HG02642 (cell line): Measurements from ENCODE around the gene BOC.
A peak's percentile ranks its signal among the peaks of the same experiment; 100 is the strongest.

Source experiments
- ATAC-seq: cut with Tn5 transposase; IDR thresholded peaks from one replicate; pipeline ENCODE4 v1.9.1; 2021; ENCODE audit warnings: mild to moderate bottlenecking; ENCODE audit not compliant: unreplicated experiment, poor library complexity

Gene BOC

GRCh38 chr3:113264283-113265131, 53.1 kb downstream of the BOC start:
- no peak for ATAC-seq

DNA sequence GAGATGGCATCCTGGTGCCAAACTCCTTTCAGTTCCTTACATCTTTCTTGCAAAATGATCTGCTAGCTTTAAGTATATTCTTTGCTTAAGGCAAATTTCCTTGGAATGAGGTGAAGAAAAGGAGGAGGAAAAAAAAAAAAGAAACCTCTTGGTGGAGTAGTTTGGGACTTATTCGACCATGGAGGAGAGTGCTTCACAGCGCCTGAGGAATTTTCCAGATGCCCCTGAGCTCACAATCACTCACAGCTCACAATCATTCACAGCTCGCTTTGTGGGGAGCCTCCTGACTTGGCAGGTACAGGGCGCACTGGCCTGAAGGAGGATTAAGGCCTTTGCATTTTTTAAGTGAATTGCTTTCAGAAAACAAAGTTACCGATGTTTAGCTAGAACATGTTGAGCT, 53.9 kb downstream of the BOC start:
- no peak for ATAC-seq

DNA sequence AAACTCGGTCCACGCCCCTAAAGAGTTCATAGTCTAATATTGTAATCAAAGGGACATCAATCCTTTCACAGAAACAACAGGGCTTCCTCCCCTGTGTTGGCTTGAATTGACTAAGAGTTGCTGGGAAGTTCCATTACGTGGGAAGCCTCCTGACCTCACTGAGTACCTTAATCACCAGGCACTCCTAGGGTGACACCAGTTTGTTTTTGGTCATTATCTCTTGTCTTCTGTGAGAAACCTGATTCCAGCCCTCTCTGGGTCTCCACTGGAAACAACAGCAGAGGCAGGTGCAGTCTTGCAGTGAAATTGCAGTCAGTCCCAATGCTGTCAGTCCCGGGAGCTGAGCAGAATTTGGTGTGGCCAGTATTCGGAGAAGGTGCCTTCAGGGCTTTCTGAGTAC, 55.4 kb downstream of the BOC start:
- ATAC-seq: no peak

GRCh38 chr3:113268311-113268710, 57.0 kb downstream of the BOC start:
- ATAC-seq: no peak

DNA sequence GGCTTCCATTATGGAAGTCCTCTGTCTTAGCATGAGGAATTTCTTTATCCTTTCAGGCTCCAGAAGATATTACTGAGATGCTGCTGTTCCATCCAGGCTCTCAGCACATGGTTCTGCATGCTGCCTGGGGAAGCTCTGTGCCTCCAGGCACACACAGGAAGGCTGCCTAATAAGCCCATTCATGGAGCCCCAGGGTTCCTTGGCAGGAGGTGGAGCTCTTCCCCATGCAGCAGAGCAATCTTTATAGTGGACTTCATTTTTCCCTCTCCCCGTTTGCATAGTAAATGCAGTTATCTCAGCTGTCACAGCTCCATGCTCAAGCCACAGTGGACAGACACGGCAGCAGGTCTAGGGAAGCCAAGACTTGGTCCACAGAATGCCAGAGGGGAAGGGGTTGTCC, 57.6 kb downstream of the BOC start:
- ATAC-seq: no peak

DNA sequence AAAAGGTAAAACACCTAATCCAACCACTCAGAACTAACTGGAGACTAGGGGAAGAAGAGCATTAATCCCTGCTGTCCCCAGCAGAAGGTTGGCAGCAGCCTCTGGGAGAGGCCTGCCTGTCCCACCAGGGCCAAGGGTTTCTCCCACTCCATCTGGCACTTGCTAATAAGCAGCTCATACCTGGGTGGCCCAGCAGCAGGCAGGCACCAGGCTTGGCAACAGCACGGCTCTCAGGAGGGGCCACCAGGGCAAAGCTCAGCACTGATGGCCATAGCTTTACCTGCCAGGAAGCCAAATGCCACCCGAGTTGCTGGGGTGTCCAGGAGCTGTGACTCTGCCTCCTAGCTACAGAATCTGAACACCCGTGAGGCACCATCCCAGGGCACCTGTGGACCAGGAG, 58.3 kb downstream of the BOC start:
- no peak for ATAC-seq

DNA sequence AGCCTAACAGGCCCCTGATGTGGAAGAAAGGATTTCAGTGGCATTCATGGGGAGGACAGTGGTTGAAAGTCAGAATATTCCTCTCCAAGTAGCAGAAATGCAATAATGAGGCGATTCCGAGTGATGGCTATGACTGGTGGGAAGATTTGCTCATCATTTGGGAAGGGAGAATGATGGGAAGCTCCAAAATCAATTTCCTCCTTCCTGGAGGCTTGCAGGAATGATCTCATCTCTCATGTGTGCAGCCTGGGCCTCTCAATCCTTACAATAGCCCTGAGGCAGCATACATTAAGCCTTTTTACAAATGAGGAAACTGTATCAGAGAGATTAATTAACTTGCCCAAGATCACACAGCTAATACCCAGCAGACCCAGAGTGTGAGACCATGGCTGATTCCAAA, 58.7 kb downstream of the BOC start:
- no peak for ATAC-seq

DNA sequence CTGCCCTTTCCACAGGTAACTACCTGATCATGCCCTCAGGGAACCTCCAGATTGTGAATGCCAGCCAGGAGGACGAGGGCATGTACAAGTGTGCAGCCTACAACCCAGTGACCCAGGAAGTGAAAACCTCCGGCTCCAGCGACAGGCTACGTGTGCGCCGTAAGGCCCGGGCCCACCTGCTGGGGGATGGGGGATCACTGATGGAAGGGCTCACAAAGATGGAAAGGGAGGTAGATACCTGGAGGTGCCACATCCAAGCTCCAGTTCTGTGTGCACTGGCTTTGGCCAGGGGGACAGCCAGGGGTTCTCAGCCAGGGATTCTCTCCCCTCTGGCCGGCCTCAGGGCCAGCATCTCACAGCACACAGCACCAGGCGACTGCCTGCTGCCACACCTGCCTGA, 59.4 kb downstream of the BOC start:
- no peak for ATAC-seq

DNA sequence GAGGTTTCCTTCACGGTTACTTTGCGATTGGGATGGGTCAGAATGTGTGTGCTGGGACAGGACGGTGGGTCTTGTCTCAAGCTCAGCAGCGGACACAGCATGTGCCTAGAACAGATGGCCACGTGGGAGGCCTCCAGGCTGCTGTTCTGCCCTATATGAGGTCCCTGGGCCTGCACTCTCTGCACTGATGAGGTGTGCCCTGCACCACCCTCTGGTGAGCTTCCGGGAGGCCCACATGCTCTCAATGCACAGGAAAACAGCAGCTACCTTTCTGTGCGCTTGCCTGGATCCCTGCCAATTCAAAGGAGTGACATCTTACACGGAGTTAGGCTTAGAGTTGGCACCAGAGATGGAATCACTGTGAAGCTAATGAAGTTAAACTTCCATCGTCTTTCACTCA, 59.8 kb downstream of the BOC start:
- ATAC-seq: no peak

DNA sequence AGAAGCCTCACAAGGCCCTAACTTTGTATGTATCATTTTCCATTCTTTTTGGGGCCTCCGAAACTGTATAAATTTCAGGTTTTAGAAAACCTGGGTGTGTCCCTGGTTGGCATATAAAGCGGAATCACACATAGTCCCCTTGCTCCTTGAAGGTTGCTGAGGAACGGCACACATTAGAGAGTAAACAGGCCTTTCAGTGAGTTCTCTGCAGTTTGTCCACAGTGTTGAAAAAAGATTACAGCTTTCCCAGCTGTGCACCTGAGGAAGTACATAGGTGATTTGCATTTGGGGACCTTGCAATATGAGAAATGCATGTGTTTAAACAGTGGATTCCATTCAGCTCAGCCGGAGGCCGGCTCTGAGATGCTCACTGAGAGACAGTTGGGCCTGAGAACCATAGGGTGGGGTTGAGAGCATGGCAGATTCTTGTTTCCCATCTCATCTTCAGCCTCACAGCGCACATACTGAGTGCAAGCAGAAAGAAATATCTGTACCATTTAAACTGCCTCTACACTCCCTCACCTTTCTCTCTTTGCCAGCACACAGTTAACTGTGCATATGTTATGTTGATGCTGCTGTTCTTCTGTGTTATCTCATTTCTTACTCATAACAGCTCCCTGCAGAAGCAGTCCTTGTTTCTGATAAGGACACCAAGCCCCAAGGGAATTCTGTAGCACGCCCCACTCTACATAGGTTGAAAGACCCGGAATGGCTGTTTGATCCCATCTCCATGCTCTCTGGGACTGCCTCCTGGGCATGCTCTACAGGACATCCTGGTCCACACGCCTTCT, 60.4 kb downstream of the BOC start:
- ATAC-seq: no peak

DNA sequence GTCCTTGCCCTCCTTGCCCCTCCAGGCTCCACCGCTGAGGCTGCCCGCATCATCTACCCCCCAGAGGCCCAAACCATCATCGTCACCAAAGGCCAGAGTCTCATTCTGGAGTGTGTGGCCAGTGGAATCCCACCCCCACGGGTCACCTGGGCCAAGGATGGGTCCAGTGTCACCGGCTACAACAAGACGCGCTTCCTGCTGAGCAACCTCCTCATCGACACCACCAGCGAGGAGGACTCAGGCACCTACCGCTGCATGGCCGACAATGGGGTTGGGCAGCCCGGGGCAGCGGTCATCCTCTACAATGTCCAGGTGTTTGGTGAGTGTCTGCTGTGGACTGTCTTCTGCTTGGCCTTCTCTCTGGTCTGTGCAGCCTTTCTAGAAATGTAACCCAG, 61.0 kb downstream of the BOC start:
- no peak for ATAC-seq

GRCh38 chr3:113273011-113273410, 61.7 kb downstream of the BOC start:
- no peak for ATAC-seq

GRCh38 chr3:113273604-113274378, 62.4 kb downstream of the BOC start:
- ATAC-seq: no peak

- no peak for ATAC-seq
Measured at GRCh38 chr3:113274425-113275257, 63.3 kb downstream of the BOC start.

DNA sequence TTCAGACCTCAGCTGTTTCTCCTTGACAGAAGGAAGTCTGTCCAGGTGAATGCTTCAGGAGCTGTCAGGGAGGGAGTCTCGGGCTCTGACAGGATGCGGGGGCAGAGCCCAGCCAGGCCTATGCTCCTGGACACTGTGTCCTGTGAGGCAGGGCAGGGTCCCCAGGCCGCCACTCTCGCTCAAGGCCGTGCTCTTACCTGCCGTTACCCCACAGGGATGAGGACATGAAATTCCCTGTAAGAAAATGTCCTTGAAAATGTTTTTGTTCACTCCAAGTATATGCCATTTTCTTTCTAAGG, 63.9 kb downstream of the BOC start:
- no peak for ATAC-seq

DNA sequence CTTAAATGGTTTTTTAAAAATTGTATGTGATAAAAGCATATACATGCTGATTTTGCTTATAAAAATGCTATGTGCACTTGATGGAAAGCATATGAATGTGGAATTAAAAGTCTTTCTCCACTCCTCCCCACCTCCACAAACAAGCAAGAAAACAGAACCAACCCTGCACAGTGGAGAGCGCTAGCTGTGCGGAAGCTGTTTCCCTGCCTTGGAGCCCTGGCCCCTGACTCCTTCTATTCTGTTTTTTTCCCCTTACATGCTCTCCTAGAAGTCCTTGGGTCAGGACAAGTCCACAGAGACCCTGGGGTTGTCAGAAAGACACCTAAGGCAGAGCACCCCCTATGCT, 64.2 kb downstream of the BOC start:
- no peak for ATAC-seq

DNA sequence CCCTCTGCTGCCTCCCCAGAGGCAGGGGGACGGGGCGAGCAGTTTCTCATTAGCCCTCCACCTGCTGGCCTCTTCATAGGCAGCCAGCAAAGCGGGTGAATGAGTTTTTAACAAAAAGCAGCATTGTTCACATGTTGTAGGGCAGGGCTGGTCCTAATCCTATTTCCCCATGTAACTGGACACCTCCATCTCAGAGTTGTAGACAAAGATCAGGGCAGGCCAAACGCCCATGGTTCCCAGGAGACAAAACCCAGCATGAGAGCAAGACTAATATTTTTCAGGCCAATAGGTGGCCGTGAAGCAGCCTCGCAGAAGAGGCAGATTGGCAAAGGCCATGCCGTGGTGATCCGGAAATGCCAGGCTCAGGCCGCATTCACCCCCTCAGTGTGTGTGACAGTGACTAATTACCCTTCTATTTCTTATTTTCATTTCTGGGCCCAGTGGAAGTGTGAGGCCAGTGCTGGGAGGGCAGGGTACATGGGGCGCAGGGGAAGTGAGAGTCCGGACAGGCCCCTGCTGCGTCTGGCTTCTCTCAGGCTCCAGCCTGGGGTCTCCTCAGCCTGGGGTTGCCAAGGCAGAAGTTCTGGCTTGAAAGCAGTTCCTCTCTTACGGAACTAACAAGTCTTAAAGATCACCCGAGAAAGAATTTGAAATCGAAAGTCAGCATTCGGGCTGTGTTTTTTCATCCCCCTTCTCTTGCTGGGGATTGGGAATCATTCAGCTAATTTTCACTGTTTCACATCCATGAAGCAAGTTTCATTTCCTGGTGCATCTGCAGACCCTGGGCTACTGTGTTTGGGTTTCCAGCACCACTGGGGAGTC, 64.8 kb downstream of the BOC start:
- ATAC-seq: peak; percentile 69

- ATAC-seq: no peak
Measured at GRCh38 chr3:113276751-113277080, 65.4 kb downstream of the BOC start.

DNA sequence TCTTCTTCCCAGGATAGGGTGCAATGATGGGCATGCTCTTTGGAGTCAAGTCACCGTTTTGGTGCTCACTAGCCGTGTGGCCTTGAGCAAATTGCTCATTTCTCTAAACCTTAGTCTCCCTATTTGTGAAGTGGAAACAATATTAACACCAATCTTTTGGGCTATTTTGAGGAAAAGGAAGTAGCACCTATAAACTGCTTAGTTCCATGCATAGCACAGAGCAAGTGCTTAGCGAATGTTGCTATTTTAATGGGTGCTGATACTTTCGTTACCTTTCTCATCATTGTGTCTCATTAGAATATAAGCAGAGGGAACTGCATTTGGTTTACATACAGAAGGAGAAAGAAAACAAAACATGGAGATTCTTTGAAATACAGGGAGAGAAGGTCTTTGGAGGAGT, 66.1 kb downstream of the BOC start:
- peak; percentile 38 for ATAC-seq
